Measurements from ENCODE around the gene PYCARD. TPM values are rescaled to one million over a fixed set of nuclear protein-coding genes. Genes with fewer than 3 reads are reported as not detected.
"Not testable (repeated sequence)": the region's sequence is repeated elsewhere in the genome, so short reads cannot be mapped to it uniquely, and the experiment has no call there.

Gene PYCARD
- polyA plus RNA-seq, 1 donor from 2014 or later: not detected

DNA sequence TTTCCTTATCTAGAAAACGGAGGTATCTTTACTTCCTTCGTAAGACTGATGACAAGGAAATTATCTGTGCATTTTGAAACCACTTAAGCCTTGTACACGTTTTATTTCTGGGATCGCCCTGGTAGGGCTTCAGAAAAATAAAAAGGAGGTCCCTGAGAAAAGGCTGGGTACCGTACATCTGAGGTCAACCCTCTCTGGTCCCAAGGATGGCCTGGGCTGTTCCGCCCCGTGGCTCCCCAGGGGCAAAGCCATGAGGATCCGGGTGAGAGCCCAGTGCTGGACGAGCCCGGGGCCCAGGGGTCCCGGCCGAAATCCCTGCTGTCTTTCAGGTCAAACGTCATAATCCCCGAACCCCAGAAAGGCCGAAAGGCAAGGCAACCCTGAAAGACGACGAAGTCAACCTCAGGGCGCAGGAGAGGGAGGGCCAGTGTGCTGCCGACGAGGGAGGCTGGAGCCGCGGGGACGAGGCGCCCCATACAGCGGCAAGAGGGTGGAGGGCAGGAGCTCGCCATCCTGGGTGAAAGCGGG, 23.3 kb downstream of the PYCARD start:
- peak overlapping the region; percentile 98 for H2AFZ ChIP-seq (ENCODE audit: low read depth, low read length)
- no peaks in the 10 kb centered on the region for H3K36me3 ChIP-seq (ENCODE audit: insufficient read depth, low read length)
- no peak for TF ChIP-seq POLR2AphosphoS5 (IDR thresholded peaks at IDR 0.05)
- TF ChIP-seq, protein P1, sequence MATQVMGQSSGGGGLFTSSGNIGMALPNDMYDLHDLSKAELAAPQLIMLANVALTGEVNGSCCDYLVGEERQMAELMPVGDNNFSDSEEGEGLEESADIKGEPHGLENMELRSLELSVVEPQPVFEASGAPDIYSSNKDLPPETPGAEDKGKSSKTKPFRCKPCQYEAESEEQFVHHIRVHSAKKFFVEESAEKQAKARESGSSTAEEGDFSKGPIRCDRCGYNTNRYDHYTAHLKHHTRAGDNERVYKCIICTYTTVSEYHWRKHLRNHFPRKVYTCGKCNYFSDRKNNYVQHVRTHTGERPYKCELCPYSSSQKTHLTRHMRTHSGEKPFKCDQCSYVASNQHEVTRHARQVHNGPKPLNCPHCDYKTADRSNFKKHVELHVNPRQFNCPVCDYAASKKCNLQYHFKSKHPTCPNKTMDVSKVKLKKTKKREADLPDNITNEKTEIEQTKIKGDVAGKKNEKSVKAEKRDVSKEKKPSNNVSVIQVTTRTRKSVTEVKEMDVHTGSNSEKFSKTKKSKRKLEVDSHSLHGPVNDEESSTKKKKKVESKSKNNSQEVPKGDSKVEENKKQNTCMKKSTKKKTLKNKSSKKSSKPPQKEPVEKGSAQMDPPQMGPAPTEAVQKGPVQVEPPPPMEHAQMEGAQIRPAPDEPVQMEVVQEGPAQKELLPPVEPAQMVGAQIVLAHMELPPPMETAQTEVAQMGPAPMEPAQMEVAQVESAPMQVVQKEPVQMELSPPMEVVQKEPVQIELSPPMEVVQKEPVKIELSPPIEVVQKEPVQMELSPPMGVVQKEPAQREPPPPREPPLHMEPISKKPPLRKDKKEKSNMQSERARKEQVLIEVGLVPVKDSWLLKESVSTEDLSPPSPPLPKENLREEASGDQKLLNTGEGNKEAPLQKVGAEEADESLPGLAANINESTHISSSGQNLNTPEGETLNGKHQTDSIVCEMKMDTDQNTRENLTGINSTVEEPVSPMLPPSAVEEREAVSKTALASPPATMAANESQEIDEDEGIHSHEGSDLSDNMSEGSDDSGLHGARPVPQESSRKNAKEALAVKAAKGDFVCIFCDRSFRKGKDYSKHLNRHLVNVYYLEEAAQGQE (IDR thresholded peaks at IDR 0.05; ENCODE audit: borderline replicate concordance): peak; percentile 0
- H3K9me3 ChIP-seq (ENCODE audit: low read length): no peaks in the 10 kb centered on the region
- peaks cover 36% of the 10 kb centered on the region for H4K20me1 ChIP-seq (ENCODE audit: insufficient read depth)
- no peaks in the 10 kb centered on the region for H3K9me2 ChIP-seq (ENCODE audit: insufficient read depth, low read length)
- peak overlapping the region; percentile 100 for H3K9ac ChIP-seq (ENCODE audit: low read length)
- no peaks in the 10 kb centered on the region for H3F3A ChIP-seq (ENCODE audit: insufficient read depth, low read length, poor library complexity, severe bottlenecking)
- peaks cover 41% of the 10 kb centered on the region for H3K79me2 ChIP-seq (replicated peaks; ENCODE audit: insufficient read depth, low read length)
- H3K4me3 ChIP-seq (ENCODE audit: low read length): peak overlapping the region; percentile 91
- peak overlapping the region; percentile 94 for H3K4me2 ChIP-seq (ENCODE audit: low read length)
- H3K27me3 ChIP-seq (ENCODE audit: insufficient read depth, low read depth, low read length): no peaks in the 10 kb centered on the region
- H3K27ac ChIP-seq (ENCODE audit: low read length): peak overlapping the region; percentile 99

DNA sequence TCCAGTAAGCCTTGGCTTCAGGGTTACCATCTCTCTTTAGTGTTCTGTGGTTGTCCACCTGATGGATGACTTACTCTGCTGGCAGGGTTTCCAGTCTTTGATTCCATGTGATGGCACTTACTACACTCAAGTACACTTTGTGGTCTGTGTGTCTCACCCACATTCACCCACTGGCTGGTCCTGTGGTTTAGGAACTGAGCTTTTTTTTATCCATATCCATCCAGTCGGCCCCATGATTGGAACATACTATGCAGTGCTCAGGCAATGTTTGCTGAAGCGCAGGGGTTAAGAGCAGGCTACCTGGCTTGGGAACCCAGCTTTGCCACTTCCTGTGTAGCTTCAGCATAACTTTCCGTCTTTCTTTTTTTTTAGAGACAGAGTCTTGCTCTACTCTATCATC, 25.4 kb downstream of the PYCARD start:
- Histone ChIP-seq H3K9me2 (ENCODE audit: insufficient read depth, low read length) (no peaks in the 10 kb centered on the region), H3K27me3 (ENCODE audit: insufficient read depth, low read depth, low read length) (no peaks in the 10 kb centered on the region), H3K36me3 (ENCODE audit: insufficient read depth, low read length) (no peaks in the 10 kb centered on the region), H3K27ac (ENCODE audit: low read length) (no peak overlapping the region), H3K9me3 (ENCODE audit: low read length) (no peaks in the 10 kb centered on the region), H3K9ac (ENCODE audit: low read length) (no peak overlapping the region), H3K4me2 (ENCODE audit: low read length) (no peak overlapping the region), H3K4me3 (ENCODE audit: low read length) (no peak overlapping the region), H3K79me2 (replicated peaks; ENCODE audit: insufficient read depth, low read length) (peaks cover 20% of the 10 kb centered on the region), H2AFZ (ENCODE audit: low read depth, low read length) (no peak overlapping the region), H4K20me1 (ENCODE audit: insufficient read depth) (peaks cover 16% of the 10 kb centered on the region), H3F3A (ENCODE audit: insufficient read depth, low read length, poor library complexity, severe bottlenecking) (no peaks in the 10 kb centered on the region)
- no peak for TF ChIP-seq EZH2 (IDR thresholded peaks at IDR 0.05; ENCODE audit: borderline replicate concordance, insufficient read depth, low read length, poor library complexity, severe bottlenecking)
- no peak for TF ChIP-seq EP300 (conservative IDR thresholded peaks at IDR 0.05; ENCODE audit: poor library complexity, severe bottlenecking)
- TF ChIP-seq, protein P2, sequence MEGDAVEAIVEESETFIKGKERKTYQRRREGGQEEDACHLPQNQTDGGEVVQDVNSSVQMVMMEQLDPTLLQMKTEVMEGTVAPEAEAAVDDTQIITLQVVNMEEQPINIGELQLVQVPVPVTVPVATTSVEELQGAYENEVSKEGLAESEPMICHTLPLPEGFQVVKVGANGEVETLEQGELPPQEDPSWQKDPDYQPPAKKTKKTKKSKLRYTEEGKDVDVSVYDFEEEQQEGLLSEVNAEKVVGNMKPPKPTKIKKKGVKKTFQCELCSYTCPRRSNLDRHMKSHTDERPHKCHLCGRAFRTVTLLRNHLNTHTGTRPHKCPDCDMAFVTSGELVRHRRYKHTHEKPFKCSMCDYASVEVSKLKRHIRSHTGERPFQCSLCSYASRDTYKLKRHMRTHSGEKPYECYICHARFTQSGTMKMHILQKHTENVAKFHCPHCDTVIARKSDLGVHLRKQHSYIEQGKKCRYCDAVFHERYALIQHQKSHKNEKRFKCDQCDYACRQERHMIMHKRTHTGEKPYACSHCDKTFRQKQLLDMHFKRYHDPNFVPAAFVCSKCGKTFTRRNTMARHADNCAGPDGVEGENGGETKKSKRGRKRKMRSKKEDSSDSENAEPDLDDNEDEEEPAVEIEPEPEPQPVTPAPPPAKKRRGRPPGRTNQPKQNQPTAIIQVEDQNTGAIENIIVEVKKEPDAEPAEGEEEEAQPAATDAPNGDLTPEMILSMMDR (IDR thresholded peaks at IDR 0.05; ENCODE audit: poor library complexity, severe bottlenecking): no peak
- TF ChIP-seq, protein P1 (IDR thresholded peaks at IDR 0.05; ENCODE audit: borderline replicate concordance): no peak
- TF ChIP-seq MXI1 (conservative IDR thresholded peaks at IDR 0.05; ENCODE audit: poor library complexity, severe bottlenecking): no peak

DNA sequence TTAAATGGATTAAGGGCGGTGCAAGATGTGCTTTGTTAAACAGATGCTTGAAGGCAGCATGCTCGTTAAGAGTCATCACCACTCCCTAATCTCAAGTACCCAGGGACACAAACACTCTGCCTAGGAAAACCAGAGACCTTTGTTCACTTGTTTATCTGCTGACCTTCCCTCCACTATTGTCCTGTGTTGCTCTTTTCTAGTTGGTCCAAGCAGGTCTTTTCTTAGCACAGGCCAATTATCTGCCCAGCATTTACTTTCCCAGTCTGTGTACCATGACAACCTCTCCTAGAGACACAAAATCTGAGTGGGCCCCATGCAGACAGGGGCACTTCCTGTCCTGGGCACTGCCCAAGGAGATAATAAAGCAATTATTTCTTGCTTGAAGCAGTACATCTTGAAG, 32.5 kb downstream of the PYCARD start:
- not testable (repeated sequence) for H3F3A ChIP-seq (ENCODE audit: insufficient read depth, low read length, poor library complexity, severe bottlenecking); H3K4me2 ChIP-seq (ENCODE audit: low read length)

More for the DNA sequence above, 32.5 kb downstream of the PYCARD start:
- not testable (repeated sequence) for H3K27me3 ChIP-seq (ENCODE audit: insufficient read depth, low read depth, low read length); H3K9ac ChIP-seq (ENCODE audit: low read length); H2AFZ ChIP-seq (ENCODE audit: low read depth, low read length); H3K79me2 ChIP-seq (replicated peaks; ENCODE audit: insufficient read depth, low read length); H4K20me1 ChIP-seq (ENCODE audit: insufficient read depth); H3K27ac ChIP-seq (ENCODE audit: low read length); H3K4me3 ChIP-seq (ENCODE audit: low read length); H3K9me3 ChIP-seq (ENCODE audit: low read length); H3K36me3 ChIP-seq (ENCODE audit: insufficient read depth, low read length); H3K9me2 ChIP-seq (ENCODE audit: insufficient read depth, low read length)

Measured in neural cell (in vitro differentiated cells).